Muscle layer of duodenum (tissue), 2 donors: ENCODE data around the gene SGF29.
"Not testable (repeated sequence)": the region's sequence is repeated elsewhere in the genome, so short reads cannot be mapped to it uniquely, and the experiment has no call there.

Experiments
- H3K27ac ChIP-seq: one replicate; pipeline ENCODE4 v1.7.0; 2013; ENCODE audit warnings: mild to moderate bottlenecking, low read length
- H3K27me3 ChIP-seq: one replicate; pipeline ENCODE4 v1.7.0; 2013; ENCODE audit warnings: low read depth, mild to moderate bottlenecking, control low read depth, low read length
- H3K36me3 ChIP-seq, 2 donors: one replicate each; pipeline ENCODE4 v1.7.0; 2013; ENCODE audit warnings: low read length in 2 of 2, control low read depth in 1 of 2, mild to moderate bottlenecking in 1 of 2; ENCODE audit not compliant: insufficient read depth in 2 of 2, control insufficient read depth in 1 of 2
- H3K4me1 ChIP-seq, 2 donors: one replicate each; pipeline ENCODE4 v1.7.0; 2013; ENCODE audit warnings: low read length in 2 of 2, mild to moderate bottlenecking in 2 of 2, control low read depth in 1 of 2, moderate library complexity in 1 of 2; ENCODE audit not compliant: insufficient read depth in 2 of 2, control insufficient read depth in 1 of 2
- H3K4me3 ChIP-seq, 2 donors: one replicate each; pipeline ENCODE4 v1.7.0; 2013; ENCODE audit warnings: low read length in 2 of 2, low read depth in 1 of 2, mild to moderate bottlenecking in 1 of 2
- H3K9me3 ChIP-seq, 2 donors: one replicate each; pipeline ENCODE4 v1.7.0; 2013; ENCODE audit warnings: low read length in 2 of 2, control low read depth in 1 of 2, mild to moderate bottlenecking in 1 of 2; ENCODE audit not compliant: control insufficient read depth in 1 of 2
- donor health status: healthy.

SGF29 gene

DNA sequence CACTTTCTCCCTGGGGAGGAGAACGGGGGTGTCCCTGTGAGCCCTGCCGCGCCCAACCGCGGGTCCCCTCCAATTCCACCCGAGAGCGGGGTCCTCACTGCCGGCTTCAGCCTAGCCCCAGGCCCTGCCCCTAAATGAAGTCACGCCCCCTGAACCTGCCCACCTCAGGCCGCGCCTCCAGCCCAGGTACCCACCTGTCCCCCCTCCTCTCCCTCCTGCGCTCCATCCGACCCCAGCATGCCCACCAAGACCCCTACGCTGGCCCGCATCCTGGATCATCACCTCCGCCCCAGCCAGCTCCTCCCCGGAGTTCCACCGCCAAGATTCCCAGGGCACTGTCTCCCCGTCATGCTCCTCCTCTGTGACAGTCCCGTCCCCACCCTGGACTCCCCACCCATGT lies 47.2 kb downstream of the SGF29 start:
- peaks cover 0 to 13% of the 10 kb centered on the region in 2 donors for H3K4me1 ChIP-seq
- not testable (repeated sequence) for H3K36me3 ChIP-seq, H3K27me3 ChIP-seq, H3K4me3 ChIP-seq, H3K9me3 ChIP-seq, H3K27ac ChIP-seq

GRCh38 chr16:28601589-28601988 lies 47.9 kb downstream of the SGF29 start:
- not testable (repeated sequence) for H3K4me1 ChIP-seq, H3K27ac ChIP-seq, H3K27me3 ChIP-seq, H3K9me3 ChIP-seq, H3K4me3 ChIP-seq, H3K36me3 ChIP-seq

DNA sequence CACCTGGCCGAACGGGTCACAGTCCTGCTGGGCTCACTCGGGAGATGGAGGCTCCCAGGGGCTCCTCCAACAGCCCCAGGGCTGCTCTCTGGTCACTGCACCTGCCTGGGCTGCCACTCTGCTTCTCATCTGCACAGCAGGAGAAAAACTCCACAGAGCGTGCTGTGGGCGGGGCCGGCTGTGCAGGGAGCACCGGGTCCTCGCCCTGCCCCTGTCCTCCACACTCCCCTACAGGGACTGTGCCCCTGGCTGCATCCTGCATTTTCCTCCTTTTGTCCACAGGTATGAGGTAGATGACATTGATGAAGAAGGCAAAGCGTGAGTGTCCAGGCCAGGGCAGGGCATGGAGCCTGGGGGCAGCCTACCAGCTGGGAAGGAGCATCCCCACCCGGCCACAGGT lies 48.3 kb downstream of the SGF29 start:
- not testable (repeated sequence) for H3K4me3 ChIP-seq, H3K27me3 ChIP-seq, H3K27ac ChIP-seq, H3K4me1 ChIP-seq, H3K9me3 ChIP-seq, H3K36me3 ChIP-seq

- H3K27me3 ChIP-seq: no peaks in the 10 kb centered on the region
Observed at GRCh38 chr16:28602529-28602928, 48.8 kb downstream of the SGF29 start.

GRCh38 chr16:28603381-28604185 lies 49.9 kb downstream of the SGF29 start:
- no peaks in the 10 kb centered on the region for H3K27me3 ChIP-seq
- no peaks in the 10 kb centered on the region for H3K4me1 ChIP-seq
- no peak overlapping the region for H3K27ac ChIP-seq
- H3K9me3 ChIP-seq: no peaks in the 10 kb centered on the region
- H3K36me3 ChIP-seq: peaks cover 0 to 3% of the 10 kb centered on the region in 2 donors
- no peak overlapping the region for H3K4me3 ChIP-seq

More at GRCh38 chr16:28602529-28602928, 48.8 kb downstream of the SGF29 start:
- Histone ChIP-seq H3K4me1 (peaks cover 0 to under 1% of the 10 kb centered on the region in 2 donors), H3K4me3 (no peak overlapping the region), H3K9me3 (no peaks in the 10 kb centered on the region), H3K27ac (no peak overlapping the region), H3K36me3 (peaks cover 0 to 3% of the 10 kb centered on the region in 2 donors)

DNA sequence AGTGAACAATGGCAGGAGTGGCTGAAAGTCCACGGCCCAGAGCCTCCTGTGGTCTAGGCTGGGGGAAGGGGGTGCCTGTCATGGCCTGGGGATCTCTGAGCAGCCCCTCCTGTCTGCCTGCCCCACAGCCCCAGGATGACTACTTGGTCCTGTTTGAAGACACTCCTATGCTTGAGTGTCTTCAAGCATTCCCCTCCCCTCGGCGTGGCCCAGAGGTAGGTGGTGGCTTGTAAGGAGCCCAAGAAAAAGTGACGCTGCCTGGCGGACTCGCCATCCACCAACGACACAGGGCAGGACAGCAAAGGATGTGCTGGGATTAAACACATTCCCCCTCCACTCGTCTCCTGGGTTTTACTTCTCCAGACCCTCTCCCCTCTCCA lies 50.5 kb downstream of the SGF29 start:
- Histone ChIP-seq H3K36me3 (peaks cover 0 to 3% of the 10 kb centered on the region in 2 donors), H3K27ac (no peak overlapping the region), H3K9me3 (no peaks in the 10 kb centered on the region), H3K27me3 (no peaks in the 10 kb centered on the region), H3K4me1 (peaks cover 0 to 2% of the 10 kb centered on the region in 2 donors), H3K4me3 (no peak overlapping the region)

GRCh38 chr16:28606291-28607115 lies 52.8 kb downstream of the SGF29 start:
- no peaks in the 10 kb centered on the region for H3K27me3 ChIP-seq
- no peak overlapping the region for H3K27ac ChIP-seq
- peaks cover 0 to 17% of the 10 kb centered on the region in 2 donors for H3K4me1 ChIP-seq
- H3K4me3 ChIP-seq: no peak overlapping the region
- H3K36me3 ChIP-seq: peaks cover 0 to 3% of the 10 kb centered on the region in 2 donors
- no peaks in the 10 kb centered on the region for H3K9me3 ChIP-seq

- H3K4me1 ChIP-seq: peaks cover 0 to 17% of the 10 kb centered on the region in 2 donors
- H3K9me3 ChIP-seq: no peaks in the 10 kb centered on the region
- H3K4me3 ChIP-seq: no peak overlapping the region
Observed at GRCh38 chr16:28607116-28607623, 53.5 kb downstream of the SGF29 start.

GRCh38 chr16:28607681-28608495 lies 54.2 kb downstream of the SGF29 start:
- H3K27ac ChIP-seq, H3K4me3 ChIP-seq, H3K27me3 ChIP-seq, H3K36me3 ChIP-seq, H3K9me3 ChIP-seq: not testable (repeated sequence)
- peaks cover 0 to 17% of the 10 kb centered on the region in 2 donors for H3K4me1 ChIP-seq

More at GRCh38 chr16:28607116-28607623, 53.5 kb downstream of the SGF29 start:
- no peaks in the 10 kb centered on the region for H3K27me3 ChIP-seq
- H3K27ac ChIP-seq: no peak overlapping the region
- H3K36me3 ChIP-seq: peaks cover 0 to 3% of the 10 kb centered on the region in 2 donors

- peaks cover 0 to 17% of the 10 kb centered on the region in 2 donors for H3K4me1 ChIP-seq
- not testable (repeated sequence) for H3K27me3 ChIP-seq, H3K9me3 ChIP-seq, H3K4me3 ChIP-seq, H3K36me3 ChIP-seq, H3K27ac ChIP-seq
Observed at GRCh38 chr16:28608496-28608808, 54.7 kb downstream of the SGF29 start.
